IPS-20b (cell line): ENCODE results near the gene RASA4.
"Not testable (repeated sequence)": the region's sequence is repeated elsewhere in the genome, so short reads cannot be mapped to it uniquely, and the experiment has no call there.

Experiments used
- H3K27ac ChIP-seq: one replicate; pipeline ENCODE4 v1.5.1; 2013; ENCODE audit warnings: low read length
- H3K27me3 ChIP-seq: 2 replicates; pipeline ENCODE4 v1.6.1; 2013; ENCODE audit warnings: mild to moderate bottlenecking, low read length, inconsistent platforms; ENCODE audit not compliant: insufficient read depth
- H3K36me3 ChIP-seq: 2 replicates; pipeline ENCODE4 v1.6.1; 2013; ENCODE audit warnings: low read depth, mild to moderate bottlenecking, inconsistent platforms, low read length, moderate library complexity; ENCODE audit not compliant: insufficient read depth
- H3K4me1 ChIP-seq: 2 replicates; pipeline ENCODE4 v1.6.1; 2013; ENCODE audit warnings: mild to moderate bottlenecking, control low read depth, inconsistent platforms, low read length, moderate library complexity; ENCODE audit not compliant: insufficient read depth
- H3K4me3 ChIP-seq: 2 replicates; pipeline ENCODE4 v1.5.1; 2013; ENCODE audit warnings: mild to moderate bottlenecking, low read length, inconsistent platforms
- H3K9ac ChIP-seq: 2 replicates; pipeline ENCODE4 v1.6.1; 2013; ENCODE audit warnings: low read depth, mild to moderate bottlenecking, inconsistent platforms, low read length, moderate library complexity
- H3K9me3 ChIP-seq: 2 replicates; pipeline ENCODE4 v1.6.1; 2013; ENCODE audit warnings: mild to moderate bottlenecking, low read depth, low read length, inconsistent platforms; ENCODE audit not compliant: insufficient read depth

The RASA4 gene

GRCh38 chr7:102572261-102573239 is 44.0 kb downstream of the RASA4 start, which contains the start of gene POLR2J3:
Gene POLR2J3, minus strand, starts transcription at chr7:102572583. Its CDS starts 62 bp downstream, at chr7:102572521.
- H3K9me3 ChIP-seq, H3K36me3 ChIP-seq, H3K27me3 ChIP-seq, H3K27ac ChIP-seq, H3K4me1 ChIP-seq: not testable (repeated sequence)
- Histone ChIP-seq H3K4me3 (peak within 1 kb of the TSS; percentile 71), H3K9ac (peak within 1 kb of the TSS; percentile 75)

- not testable (repeated sequence) for H3K4me1 ChIP-seq, H3K36me3 ChIP-seq, H3K9me3 ChIP-seq, H3K4me3 ChIP-seq, H3K9ac ChIP-seq, H3K27me3 ChIP-seq, H3K27ac ChIP-seq
Measured at GRCh38 chr7:102568620-102569019, 47.9 kb downstream of the RASA4 start.

- H3K9me3 ChIP-seq, H3K27me3 ChIP-seq, H3K4me3 ChIP-seq, H3K27ac ChIP-seq, H3K36me3 ChIP-seq, H3K4me1 ChIP-seq, H3K9ac ChIP-seq: not testable (repeated sequence)
Measured at GRCh38 chr7:102550808-102551422, 65.6 kb downstream of the RASA4 start, which contains the start of gene SPDYE2. Gene SPDYE2, plus strand, starts transcription at chr7:102551226. Its CDS starts 2,030 bp downstream, at chr7:102553256.

- not testable (repeated sequence) for H3K4me3 ChIP-seq, H3K9ac ChIP-seq, H3K9me3 ChIP-seq, H3K36me3 ChIP-seq, H3K4me1 ChIP-seq, H3K27me3 ChIP-seq, H3K27ac ChIP-seq
Measured at GRCh38 chr7:102546353-102546752, 70.2 kb downstream of the RASA4 start.

- H3K27ac ChIP-seq, H3K4me3 ChIP-seq, H3K9me3 ChIP-seq, H3K4me1 ChIP-seq, H3K9ac ChIP-seq, H3K36me3 ChIP-seq, H3K27me3 ChIP-seq: not testable (repeated sequence)
Measured at GRCh38 chr7:102545288-102545687, 71.3 kb downstream of the RASA4 start.

GRCh38 chr7:102544372-102544771 is 72.2 kb downstream of the RASA4 start:
- not testable (repeated sequence) for H3K9me3 ChIP-seq, H3K4me1 ChIP-seq, H3K4me3 ChIP-seq, H3K27me3 ChIP-seq, H3K9ac ChIP-seq, H3K27ac ChIP-seq, H3K36me3 ChIP-seq

GRCh38 chr7:102543596-102543995 is 73.0 kb downstream of the RASA4 start, which contains the start of gene UPK3BL2:
Gene UPK3BL2, minus strand, starts transcription at chr7:102543696. Its CDS starts 60 bp downstream, at chr7:102543636.
- not testable (repeated sequence) for H3K27me3 ChIP-seq, H3K4me3 ChIP-seq, H3K4me1 ChIP-seq, H3K9ac ChIP-seq, H3K9me3 ChIP-seq, H3K27ac ChIP-seq, H3K36me3 ChIP-seq

GRCh38 chr7:102542771-102543170 is 73.8 kb downstream of the RASA4 start:
- not testable (repeated sequence) for H3K36me3 ChIP-seq, H3K27me3 ChIP-seq, H3K27ac ChIP-seq, H3K4me3 ChIP-seq, H3K9me3 ChIP-seq, H3K4me1 ChIP-seq, H3K9ac ChIP-seq

GRCh38 chr7:102542083-102542482 is 74.5 kb downstream of the RASA4 start:
- not testable (repeated sequence) for H3K36me3 ChIP-seq, H3K27ac ChIP-seq, H3K4me3 ChIP-seq, H3K27me3 ChIP-seq, H3K9me3 ChIP-seq, H3K9ac ChIP-seq, H3K4me1 ChIP-seq

- H3K36me3 ChIP-seq, H3K4me3 ChIP-seq, H3K9me3 ChIP-seq, H3K4me1 ChIP-seq, H3K27ac ChIP-seq, H3K9ac ChIP-seq, H3K27me3 ChIP-seq: not testable (repeated sequence)
Measured at GRCh38 chr7:102540604-102541003, 76.0 kb downstream of the RASA4 start.

GRCh38 chr7:102535062-102535615 is 81.4 kb downstream of the RASA4 start:
- not testable (repeated sequence) for H3K9ac ChIP-seq

GRCh38 chr7:102532127-102532526 is 84.4 kb downstream of the RASA4 start:
- H3K9me3 ChIP-seq, H3K4me1 ChIP-seq: not testable (repeated sequence)

More at GRCh38 chr7:102535062-102535615, 81.4 kb downstream of the RASA4 start:
- not testable (repeated sequence) for H3K27me3 ChIP-seq, H3K27ac ChIP-seq, H3K36me3 ChIP-seq, H3K4me3 ChIP-seq, H3K9me3 ChIP-seq, H3K4me1 ChIP-seq

More at GRCh38 chr7:102532127-102532526, 84.4 kb downstream of the RASA4 start:
- H3K36me3 ChIP-seq, H3K27ac ChIP-seq, H3K27me3 ChIP-seq, H3K4me3 ChIP-seq, H3K9ac ChIP-seq: not testable (repeated sequence)
